ENCODE data around the gene DUSP7. TPM values are rescaled to one million over a fixed set of nuclear protein-coding genes. Genes with fewer than 3 reads are reported as not detected.

DUSP7 gene
- total RNA-seq, 6 donors from 2014 or later: 24.1 to 49.1 (median 35.3) TPM

GRCh38 chr3:52085681-52086282, 29.4 kb upstream of the DUSP7 start:
- H3K27me3 ChIP-seq: no peaks in the 10 kb centered on the region
- H3K36me3 ChIP-seq: no peaks in the 10 kb centered on the region
- ATAC-seq (ENCODE audit: low FRiP score in 2 of 2) (no peak), DNase-seq (no peak)
- no peak overlapping the region for H3K4me3 ChIP-seq
- no peaks in the 10 kb centered on the region for H3K9me3 ChIP-seq
- no peak overlapping the region for H3K27ac ChIP-seq
- WGBS, 2 donors: 80 to 89% methylated on average over 3 to 10 of the region's 10 CpGs
- TF ChIP-seq POLR2A (IDR thresholded peaks at IDR 0.05) (no peak), POLR2AphosphoS5 (IDR thresholded peaks at IDR 0.05) (no peak), EP300 (IDR thresholded peaks at IDR 0.05) (no peak)
- TF ChIP-seq, protein P1, sequence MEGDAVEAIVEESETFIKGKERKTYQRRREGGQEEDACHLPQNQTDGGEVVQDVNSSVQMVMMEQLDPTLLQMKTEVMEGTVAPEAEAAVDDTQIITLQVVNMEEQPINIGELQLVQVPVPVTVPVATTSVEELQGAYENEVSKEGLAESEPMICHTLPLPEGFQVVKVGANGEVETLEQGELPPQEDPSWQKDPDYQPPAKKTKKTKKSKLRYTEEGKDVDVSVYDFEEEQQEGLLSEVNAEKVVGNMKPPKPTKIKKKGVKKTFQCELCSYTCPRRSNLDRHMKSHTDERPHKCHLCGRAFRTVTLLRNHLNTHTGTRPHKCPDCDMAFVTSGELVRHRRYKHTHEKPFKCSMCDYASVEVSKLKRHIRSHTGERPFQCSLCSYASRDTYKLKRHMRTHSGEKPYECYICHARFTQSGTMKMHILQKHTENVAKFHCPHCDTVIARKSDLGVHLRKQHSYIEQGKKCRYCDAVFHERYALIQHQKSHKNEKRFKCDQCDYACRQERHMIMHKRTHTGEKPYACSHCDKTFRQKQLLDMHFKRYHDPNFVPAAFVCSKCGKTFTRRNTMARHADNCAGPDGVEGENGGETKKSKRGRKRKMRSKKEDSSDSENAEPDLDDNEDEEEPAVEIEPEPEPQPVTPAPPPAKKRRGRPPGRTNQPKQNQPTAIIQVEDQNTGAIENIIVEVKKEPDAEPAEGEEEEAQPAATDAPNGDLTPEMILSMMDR (IDR thresholded peaks at IDR 0.05): no peak
- peaks cover 29 to 39% (median 34%) of the 10 kb centered on the region in 4 donors for H3K4me1 ChIP-seq

DNA sequence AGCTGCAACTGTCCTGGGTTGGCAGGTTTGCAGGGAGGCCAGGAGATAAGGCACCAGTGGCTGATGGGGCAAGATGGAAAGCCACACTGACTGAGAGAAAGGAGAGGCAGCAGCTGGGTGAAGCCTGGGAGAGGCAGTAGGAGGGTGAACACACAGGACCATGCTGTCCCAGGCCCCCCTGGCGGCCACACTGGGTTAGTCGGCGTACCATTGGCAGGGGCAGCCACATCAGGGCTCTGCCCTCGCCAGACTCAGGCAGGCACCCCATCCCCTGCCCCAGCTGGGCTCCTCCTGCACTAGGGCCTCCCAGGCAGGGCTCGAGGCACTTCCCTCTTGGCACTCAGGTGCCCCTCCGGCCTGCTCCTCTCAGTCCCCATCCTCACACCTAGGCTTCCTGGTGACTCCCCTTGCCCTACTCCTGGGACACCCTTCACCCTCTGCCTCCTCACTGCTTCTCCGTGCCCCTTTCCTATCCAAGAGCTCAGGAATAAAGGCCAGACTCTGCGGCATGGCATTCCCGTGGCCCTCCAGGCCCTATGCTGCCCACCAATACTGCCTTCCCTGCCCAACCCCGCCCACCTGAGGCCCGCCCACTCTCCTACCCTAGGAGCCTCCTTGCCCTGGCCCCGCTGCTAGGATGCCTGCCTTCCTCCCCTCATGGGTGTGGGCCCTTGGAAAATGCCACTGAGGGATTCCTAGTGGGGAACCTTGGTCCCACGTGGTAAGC, 28.7 kb upstream of the DUSP7 start:
- Histone ChIP-seq H3K36me3 (no peaks in the 10 kb centered on the region), H3K27ac (no peak overlapping the region), H3K9me3 (no peaks in the 10 kb centered on the region), H3K4me3 (no peak overlapping the region), H3K4me1 (peaks cover 23 to 33% (median 31%) of the 10 kb centered on the region in 4 donors), H3K27me3 (no peaks in the 10 kb centered on the region)
- TF ChIP-seq EP300 (IDR thresholded peaks at IDR 0.05) (no peak), POLR2AphosphoS5 (IDR thresholded peaks at IDR 0.05) (no peak)
- ATAC-seq (ENCODE audit: low FRiP score in 2 of 2) (no peak), DNase-seq (peak in 1 of 2 donors; percentile 60)
- 89 to 94% methylated on average over 10 to 13 of the region's 13 CpGs for WGBS, 2 donors

GRCh38 chr3:52084216-52084945, 28.0 kb upstream of the DUSP7 start:
- peaks cover 15 to 29% (median 27%) of the 10 kb centered on the region in 4 donors for H3K4me1 ChIP-seq
- WGBS, 2 donors: 96 to 100% methylated on average over 3 to 8 of the region's 9 CpGs
- DNase-seq (no peak), ATAC-seq (ENCODE audit: low FRiP score in 2 of 2) (no peak)
- H3K27me3 ChIP-seq: no peaks in the 10 kb centered on the region
- H3K36me3 ChIP-seq: no peaks in the 10 kb centered on the region
- no peak overlapping the region for H3K4me3 ChIP-seq
- H3K9me3 ChIP-seq: no peaks in the 10 kb centered on the region
- no peak overlapping the region for H3K27ac ChIP-seq
- TF ChIP-seq, protein P1 (IDR thresholded peaks at IDR 0.05): no peak
- TF ChIP-seq EP300 (IDR thresholded peaks at IDR 0.05) (no peak), POLR2A (IDR thresholded peaks at IDR 0.05) (no peak), POLR2AphosphoS5 (IDR thresholded peaks at IDR 0.05) (no peak)

DNA sequence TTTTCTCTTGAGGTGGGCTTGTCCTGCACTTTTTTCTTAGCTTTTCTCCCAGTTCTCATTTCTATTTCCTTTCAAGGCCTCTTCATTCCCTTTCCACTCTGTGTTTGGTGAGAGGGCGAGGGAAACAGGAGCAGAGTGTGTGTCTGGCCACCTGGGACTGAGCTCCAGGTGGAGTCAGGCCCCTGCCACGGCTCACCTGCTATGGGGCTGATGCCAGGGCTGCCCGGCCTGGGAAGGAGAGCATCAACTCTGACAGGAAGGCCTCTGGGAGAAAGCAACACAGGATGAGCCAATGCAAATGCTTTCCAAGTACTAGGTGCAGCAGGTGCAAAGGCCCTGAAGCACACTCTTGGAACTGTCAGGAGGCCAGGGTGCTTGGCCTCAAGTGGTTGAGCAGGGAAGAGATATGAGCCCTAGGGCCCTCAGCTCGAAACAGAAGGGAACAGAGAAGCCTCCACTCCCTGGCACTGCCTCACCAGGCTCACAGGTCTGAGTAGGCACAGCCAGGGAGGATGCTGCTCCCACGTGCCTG, 27.3 kb upstream of the DUSP7 start:
- Histone ChIP-seq H3K36me3 (no peaks in the 10 kb centered on the region), H3K4me3 (no peak overlapping the region), H3K27ac (no peak overlapping the region), H3K4me1 (peaks cover 10 to 23% (median 20%) of the 10 kb centered on the region in 4 donors), H3K9me3 (no peaks in the 10 kb centered on the region), H3K27me3 (no peaks in the 10 kb centered on the region)
- TF ChIP-seq POLR2A (IDR thresholded peaks at IDR 0.05): no peak
- no peak for TF ChIP-seq EP300 (IDR thresholded peaks at IDR 0.05)
- TF ChIP-seq, protein P1 (IDR thresholded peaks at IDR 0.05): no peak
- TF ChIP-seq POLR2AphosphoS5 (IDR thresholded peaks at IDR 0.05): no peak
- ATAC-seq (ENCODE audit: low FRiP score in 2 of 2) (no peak), DNase-seq (no peak)
- WGBS, 2 donors: 71 to 87% methylated on average over 3 to 5 of the region's 5 CpGs

- no peak for TF ChIP-seq EP300 (IDR thresholded peaks at IDR 0.05)
- no peak for TF ChIP-seq POLR2A (IDR thresholded peaks at IDR 0.05)
- TF ChIP-seq, protein P1 (IDR thresholded peaks at IDR 0.05): no peak
- no peak for TF ChIP-seq POLR2AphosphoS5 (IDR thresholded peaks at IDR 0.05)
- Histone ChIP-seq H3K36me3 (no peaks in the 10 kb centered on the region), H3K4me1 (peaks cover 5 to 18% (median 16%) of the 10 kb centered on the region in 4 donors), H3K27me3 (no peaks in the 10 kb centered on the region), H3K9me3 (no peaks in the 10 kb centered on the region), H3K27ac (no peak overlapping the region), H3K4me3 (no peak overlapping the region)
- DNase-seq (no peak), ATAC-seq (ENCODE audit: low FRiP score in 2 of 2) (no peak)
- WGBS, 2 donors: 88 to 91% methylated on average over 5 to 8 of the region's 8 CpGs
Observed at GRCh38 chr3:52082951-52083350, 26.6 kb upstream of the DUSP7 start.
